ENCODE measurements around the gene GIMAP7.

Gene GIMAP7

DNA sequence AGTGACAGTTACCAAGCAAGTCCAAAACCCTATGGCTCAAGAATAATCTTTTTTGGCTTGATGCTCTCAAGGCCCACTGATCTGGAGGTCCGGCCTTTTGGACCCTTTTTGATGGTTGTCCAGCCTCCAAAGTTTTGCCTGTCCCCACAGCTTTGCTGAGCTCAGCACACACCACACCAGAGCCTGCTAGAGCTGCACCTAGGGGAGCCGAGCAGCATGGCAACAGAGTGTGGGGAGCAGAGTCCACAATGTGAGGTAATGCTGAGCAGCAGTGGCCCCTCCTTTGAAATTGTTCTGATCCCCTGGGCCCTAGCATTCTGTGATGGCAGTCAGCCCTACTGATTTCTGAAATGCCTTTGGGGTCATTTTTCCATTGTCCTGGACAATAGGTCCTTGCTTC lies 9.3 kb downstream of the GIMAP7 start:
- TF ChIP-seq EZH2phosphoT487 (IDR thresholded peaks at IDR 0.05; ENCODE audit: low read length) (no peak), EZH2 (optimal IDR thresholded peaks at IDR 0.05; ENCODE audit: low read depth, low read length) (no peak)
- TF ChIP-seq, protein P1, sequence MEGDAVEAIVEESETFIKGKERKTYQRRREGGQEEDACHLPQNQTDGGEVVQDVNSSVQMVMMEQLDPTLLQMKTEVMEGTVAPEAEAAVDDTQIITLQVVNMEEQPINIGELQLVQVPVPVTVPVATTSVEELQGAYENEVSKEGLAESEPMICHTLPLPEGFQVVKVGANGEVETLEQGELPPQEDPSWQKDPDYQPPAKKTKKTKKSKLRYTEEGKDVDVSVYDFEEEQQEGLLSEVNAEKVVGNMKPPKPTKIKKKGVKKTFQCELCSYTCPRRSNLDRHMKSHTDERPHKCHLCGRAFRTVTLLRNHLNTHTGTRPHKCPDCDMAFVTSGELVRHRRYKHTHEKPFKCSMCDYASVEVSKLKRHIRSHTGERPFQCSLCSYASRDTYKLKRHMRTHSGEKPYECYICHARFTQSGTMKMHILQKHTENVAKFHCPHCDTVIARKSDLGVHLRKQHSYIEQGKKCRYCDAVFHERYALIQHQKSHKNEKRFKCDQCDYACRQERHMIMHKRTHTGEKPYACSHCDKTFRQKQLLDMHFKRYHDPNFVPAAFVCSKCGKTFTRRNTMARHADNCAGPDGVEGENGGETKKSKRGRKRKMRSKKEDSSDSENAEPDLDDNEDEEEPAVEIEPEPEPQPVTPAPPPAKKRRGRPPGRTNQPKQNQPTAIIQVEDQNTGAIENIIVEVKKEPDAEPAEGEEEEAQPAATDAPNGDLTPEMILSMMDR (IDR thresholded peaks at IDR 0.05; ENCODE audit: low read length): no peak
- no peak overlapping the region for H3K4me2 ChIP-seq (ENCODE audit: low read depth, low read length)
- no peaks in the 10 kb centered on the region for H3K9me3 ChIP-seq (replicated peaks; ENCODE audit: insufficient read depth, low read length)
- H2AFZ ChIP-seq (ENCODE audit: low read length): no peak overlapping the region
- H3K27ac ChIP-seq (ENCODE audit: low read length): no peak overlapping the region
- H3K27me3 ChIP-seq (replicated peaks; ENCODE audit: insufficient read depth, low read length): no peaks in the 10 kb centered on the region
- H3K4me1 ChIP-seq (ENCODE audit: low read length): no peaks in the 10 kb centered on the region
- H4K20me1 ChIP-seq (ENCODE audit: insufficient read depth, low read length): no peaks in the 10 kb centered on the region
- no peaks in the 10 kb centered on the region for H3K79me2 ChIP-seq (ENCODE audit: low read length)
- H3K36me3 ChIP-seq (replicated peaks; ENCODE audit: insufficient read depth, low read length): no peaks in the 10 kb centered on the region
- DNase-seq: no peak
- H3K9ac ChIP-seq (ENCODE audit: low read length): no peak overlapping the region
- H3K4me3 ChIP-seq (ENCODE audit: low read length): no peak overlapping the region
- no peaks in the 10 kb centered on the region for H3F3A ChIP-seq (ENCODE audit: insufficient read depth, low read length)
- H3K9me2 ChIP-seq (replicated peaks; ENCODE audit: insufficient read depth, low read length): no peaks in the 10 kb centered on the region

DNA sequence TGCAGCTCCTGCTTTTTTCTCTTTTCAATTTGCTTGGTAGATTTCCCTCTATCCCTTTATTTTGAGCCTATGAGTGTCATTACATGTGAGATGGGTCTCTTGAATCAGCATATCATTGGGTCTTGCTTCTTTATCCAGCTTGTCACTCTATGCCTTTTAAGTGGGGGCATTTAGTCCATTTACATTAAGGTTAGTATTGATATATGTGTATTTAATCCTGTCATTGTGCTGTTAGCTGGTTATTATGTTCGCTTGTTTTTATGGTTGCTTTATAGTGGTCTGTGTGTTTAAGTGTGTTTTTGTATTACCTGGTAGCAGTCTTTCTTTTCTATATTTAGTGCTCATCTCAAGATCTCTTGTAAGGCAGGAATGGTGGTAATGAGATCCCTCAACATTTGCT lies 17.0 kb downstream of the GIMAP7 start:
- Histone ChIP-seq H3K9me2 (replicated peaks; ENCODE audit: insufficient read depth, low read length) (no peaks in the 10 kb centered on the region), H3K9ac (ENCODE audit: low read length) (no peak overlapping the region), H2AFZ (ENCODE audit: low read length) (no peak overlapping the region), H3K4me3 (ENCODE audit: low read length) (no peak overlapping the region), H3K9me3 (replicated peaks; ENCODE audit: insufficient read depth, low read length) (no peaks in the 10 kb centered on the region), H3K4me1 (ENCODE audit: low read length) (no peaks in the 10 kb centered on the region), H3K27ac (ENCODE audit: low read length) (no peak overlapping the region), H3K79me2 (ENCODE audit: low read length) (no peaks in the 10 kb centered on the region), H3K36me3 (replicated peaks; ENCODE audit: insufficient read depth, low read length) (no peaks in the 10 kb centered on the region), H3K4me2 (ENCODE audit: low read depth, low read length) (no peak overlapping the region), H3F3A (ENCODE audit: insufficient read depth, low read length) (no peaks in the 10 kb centered on the region), H3K27me3 (replicated peaks; ENCODE audit: insufficient read depth, low read length) (no peaks in the 10 kb centered on the region), H4K20me1 (ENCODE audit: insufficient read depth, low read length) (no peaks in the 10 kb centered on the region)
- TF ChIP-seq EZH2phosphoT487 (IDR thresholded peaks at IDR 0.05; ENCODE audit: low read length) (no peak), EZH2 (optimal IDR thresholded peaks at IDR 0.05; ENCODE audit: low read depth, low read length) (no peak)
- TF ChIP-seq, protein P1 (IDR thresholded peaks at IDR 0.05; ENCODE audit: low read length): no peak
- no peak for DNase-seq

DNA sequence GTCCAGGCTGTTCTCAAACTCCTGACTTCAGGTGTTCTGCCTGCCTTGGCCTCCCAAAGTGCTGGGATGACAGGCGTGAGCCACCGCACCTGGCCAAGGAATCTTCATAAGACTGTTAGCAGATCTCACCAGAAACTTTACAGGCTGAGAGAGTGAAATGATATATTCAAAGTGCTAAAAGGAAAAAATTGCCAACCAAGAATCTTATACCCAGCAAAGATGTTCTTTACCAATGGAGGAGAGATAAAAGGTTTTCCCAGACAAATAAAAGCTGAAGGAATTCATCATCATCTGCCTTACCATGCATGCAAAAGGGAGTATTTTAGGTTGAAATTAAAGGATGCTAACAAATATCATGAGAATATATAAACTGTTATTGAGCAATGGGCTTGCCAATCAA lies 23.6 kb downstream of the GIMAP7 start:
- H4K20me1 ChIP-seq (ENCODE audit: insufficient read depth, low read length): no peaks in the 10 kb centered on the region
- no peaks in the 10 kb centered on the region for H3K9me3 ChIP-seq (replicated peaks; ENCODE audit: insufficient read depth, low read length)
- H3K79me2 ChIP-seq (ENCODE audit: low read length): no peaks in the 10 kb centered on the region
- H3F3A ChIP-seq (ENCODE audit: insufficient read depth, low read length): no peaks in the 10 kb centered on the region
- H3K4me1 ChIP-seq (ENCODE audit: low read length): no peaks in the 10 kb centered on the region
- no peaks in the 10 kb centered on the region for H3K9me2 ChIP-seq (replicated peaks; ENCODE audit: insufficient read depth, low read length)
- H3K9ac ChIP-seq (ENCODE audit: low read length): no peak overlapping the region
- H3K4me2 ChIP-seq (ENCODE audit: low read depth, low read length): no peak overlapping the region
- no peaks in the 10 kb centered on the region for H3K27me3 ChIP-seq (replicated peaks; ENCODE audit: insufficient read depth, low read length)
- no peak for DNase-seq
- no peak overlapping the region for H3K4me3 ChIP-seq (ENCODE audit: low read length)
- TF ChIP-seq, protein P1 (IDR thresholded peaks at IDR 0.05; ENCODE audit: low read length): no peak
- no peak for TF ChIP-seq EZH2 (optimal IDR thresholded peaks at IDR 0.05; ENCODE audit: low read depth, low read length)
- TF ChIP-seq EZH2phosphoT487 (IDR thresholded peaks at IDR 0.05; ENCODE audit: low read length): no peak
- H3K27ac ChIP-seq (ENCODE audit: low read length): no peak overlapping the region
- no peak overlapping the region for H2AFZ ChIP-seq (ENCODE audit: low read length)
- H3K36me3 ChIP-seq (replicated peaks; ENCODE audit: insufficient read depth, low read length): no peaks in the 10 kb centered on the region
